Measurements from ENCODE around the gene WDFY1. TPM values are rescaled to one million over a fixed set of nuclear protein-coding genes. Genes with fewer than 3 reads are reported as not detected.

The WDFY1 gene
- total RNA-seq, 1 experiment from 2014 or later = 37.5 TPM

GRCh38 chr2:223973606-223974005 is 28.5 kb upstream of the WDFY1 start:
- intact Hi-C loops (cut with micrococcal nuclease; ENCODE audit: unreplicated experiment) = loop anchor here (5.0 to 10.0 kb wide), 2 partner anchors 394 to 671 kb away; no protein-coding TSS in a partner anchor
- CTCF ChIA-PET = interaction anchor here (0.6 kb wide), 1 partner anchor 9 kb away, joined by 3 read pairs; no protein-coding TSS in a partner anchor
- BruUV-seq (replicated peaks) = no TSS peak
- Mint-ChIP-seq H3K27me3 (ENCODE audit: unreplicated experiment) (no peaks in the 10 kb centered on the region), H3K27ac (ENCODE audit: unreplicated experiment) (no peak overlapping the region), H3K9me3 (ENCODE audit: low read depth, unreplicated experiment) (no peaks in the 10 kb centered on the region), H3K4me3 (ENCODE audit: low read depth, unreplicated experiment) (no peak overlapping the region), H3K36me3 (ENCODE audit: insufficient read depth, unreplicated experiment) (no peaks in the 10 kb centered on the region), H3K4me1 (ENCODE audit: low read depth, unreplicated experiment) (no peaks in the 10 kb centered on the region)
- no peak for DNase-seq
- no peak for TF ChIP-seq CTCF (IDR thresholded peaks at IDR 0.05; ENCODE audit: unreplicated experiment)

- no peaks in the 10 kb centered on the region for H3K4me1 Mint-ChIP-seq (ENCODE audit: low read depth, unreplicated experiment)
- no peaks in the 10 kb centered on the region for H3K36me3 Mint-ChIP-seq (ENCODE audit: insufficient read depth, unreplicated experiment)
- no peak for TF ChIP-seq CTCF (IDR thresholded peaks at IDR 0.05; ENCODE audit: unreplicated experiment)
- no peaks in the 10 kb centered on the region for H3K9me3 Mint-ChIP-seq (ENCODE audit: low read depth, unreplicated experiment)
- H3K27me3 Mint-ChIP-seq (ENCODE audit: unreplicated experiment) = no peaks in the 10 kb centered on the region
- H3K27ac Mint-ChIP-seq (ENCODE audit: unreplicated experiment) = no peak overlapping the region
- H3K4me3 Mint-ChIP-seq (ENCODE audit: low read depth, unreplicated experiment) = no peak overlapping the region
- BruUV-seq (replicated peaks) = no TSS peak
- CTCF ChIA-PET = no interaction called here
- DNase-seq = no peak
- intact Hi-C loops (cut with micrococcal nuclease; ENCODE audit: unreplicated experiment) = loop anchor here (5.0 to 10.0 kb wide), 2 partner anchors 395 to 672 kb away; no protein-coding TSS in a partner anchor
Observed at GRCh38 chr2:223972656-223973102, 27.5 kb upstream of the WDFY1 start.

GRCh38 chr2:223971731-223972130 is 26.6 kb upstream of the WDFY1 start:
- no peak for TF ChIP-seq CTCF (IDR thresholded peaks at IDR 0.05; ENCODE audit: unreplicated experiment)
- BruUV-seq (replicated peaks) = no TSS peak
- H3K36me3 Mint-ChIP-seq (ENCODE audit: insufficient read depth, unreplicated experiment) = peaks cover 7% of the 10 kb centered on the region
- intact Hi-C loops (cut with micrococcal nuclease; ENCODE audit: unreplicated experiment) = loop anchor here (5.0 to 10.0 kb wide), 2 partner anchors 396 to 673 kb away; no protein-coding TSS in a partner anchor
- H3K9me3 Mint-ChIP-seq (ENCODE audit: low read depth, unreplicated experiment) = no peaks in the 10 kb centered on the region
- CTCF ChIA-PET = no interaction called here
- H3K27ac Mint-ChIP-seq (ENCODE audit: unreplicated experiment) = no peak overlapping the region
- H3K4me3 Mint-ChIP-seq (ENCODE audit: low read depth, unreplicated experiment) = no peak overlapping the region
- no peak for DNase-seq
- H3K4me1 Mint-ChIP-seq (ENCODE audit: low read depth, unreplicated experiment) = no peaks in the 10 kb centered on the region
- H3K27me3 Mint-ChIP-seq (ENCODE audit: unreplicated experiment) = no peaks in the 10 kb centered on the region

GRCh38 chr2:223970343-223971128 is 25.4 kb upstream of the WDFY1 start:
- H3K27ac Mint-ChIP-seq (ENCODE audit: unreplicated experiment) = no peak overlapping the region
- no peaks in the 10 kb centered on the region for H3K9me3 Mint-ChIP-seq (ENCODE audit: low read depth, unreplicated experiment)
- H3K27me3 Mint-ChIP-seq (ENCODE audit: unreplicated experiment) = no peaks in the 10 kb centered on the region
- no peak overlapping the region for H3K4me3 Mint-ChIP-seq (ENCODE audit: low read depth, unreplicated experiment)
- CTCF ChIA-PET = interaction anchor here (0.6 to 2.6 kb wide), 11 partner anchors 10 to 479 kb away, joined by 3 to 35 read pairs (median 4); no protein-coding TSS in a partner anchor
- H3K4me1 Mint-ChIP-seq (ENCODE audit: low read depth, unreplicated experiment) = no peaks in the 10 kb centered on the region
- peaks cover 16% of the 10 kb centered on the region for H3K36me3 Mint-ChIP-seq (ENCODE audit: insufficient read depth, unreplicated experiment)
- BruUV-seq (replicated peaks) = no TSS peak
- TF ChIP-seq CTCF (IDR thresholded peaks at IDR 0.05; ENCODE audit: unreplicated experiment) = peak; percentile 73
- intact Hi-C loops (cut with micrococcal nuclease; ENCODE audit: unreplicated experiment) = loop anchor here (1.0 to 10.0 kb wide), 3 partner anchors 314 to 674 kb away; no protein-coding TSS in a partner anchor
- DNase-seq = peak; percentile 62

Measured in Calu3 (cell line).